OCI-LY7 (cell line): ENCODE measurements around the gene RNF130. TPM values are rescaled to one million over a fixed set of nuclear protein-coding genes. Genes with fewer than 3 reads are reported as not detected.

ENCODE experiments used
- BruUV-seq: library from RNA; stranded (reverse); fragments of 400-500 nt; replicated peaks from 2 replicates; lab custom pipeline; 2021; lab: Mats Ljungman, UMichigan
- CTCF ChIA-PET: fragments of 300-600 bp; sonication (Branson Sonifier 250); formaldehyde crosslinking; loops from one replicate; lab custom pipeline; 2022; ENCODE audit warnings: antibody characterized with exemption; ENCODE audit not compliant: unreplicated experiment; lab: Charles Lee
- POLR2A ChIA-PET: fragments of 300-600 bp; sonication (Branson Sonifier 250); formaldehyde crosslinking; loops from one replicate; lab custom pipeline; 2022; ENCODE audit warnings: antibody characterized with exemption; lab: Charles Lee
- DNase-seq: peaks from one replicate; pipeline ENCODE4 v3.0.0-alpha.2; 2015; ENCODE audit warnings: low spot score
- H2AFZ ChIP-seq: fragments of 200-600 bp; sonication (generic), shearing (Covaris generic); 2 replicates; pipeline ENCODE4 v1.6.1; 2014; ENCODE audit warnings: mild to moderate bottlenecking, antibody characterized with exemption, low read length, moderate library complexity
- H3K27ac ChIP-seq: fragments of 200-600 bp; sonication (generic); 2 replicates; pipeline ENCODE4 v1.5.1; 2014; ENCODE audit warnings: mixed run types, low read depth, mild to moderate bottlenecking, moderate library complexity, low read length, inconsistent platforms; ENCODE audit not compliant: poor library complexity, severe bottlenecking
- H3K36me3 ChIP-seq: fragments of 200-600 bp; sonication (generic); 2 replicates; pipeline ENCODE4 v1.6.1; 2014; ENCODE audit warnings: mild to moderate bottlenecking, antibody characterized with exemption, low read length, moderate library complexity, mixed read lengths; ENCODE audit not compliant: insufficient read depth
- H3K4me1 ChIP-seq: fragments of 200-600 bp; sonication (generic); 2 replicates; pipeline ENCODE4 v1.5.1; 2014; ENCODE audit warnings: mild to moderate bottlenecking, low read length; ENCODE audit not compliant: insufficient read depth, poor library complexity, severe bottlenecking
- H3K4me2 ChIP-seq: fragments of 200-600 bp; sonication (generic); 2 replicates; pipeline ENCODE4 v1.6.1; 2014; ENCODE audit warnings: mild to moderate bottlenecking, low read length
- H3K4me3 ChIP-seq: fragments of 200-600 bp; sonication (generic); 2 replicates; pipeline ENCODE4 v1.5.1; 2014; ENCODE audit warnings: mild to moderate bottlenecking, low read depth, low read length; ENCODE audit not compliant: poor library complexity, severe bottlenecking
- H3K79me2 ChIP-seq: fragments of 200-600 bp; sonication (generic); 2 replicates; pipeline ENCODE4 v1.6.1; 2016; ENCODE audit warnings: low read depth, mild to moderate bottlenecking, low read length, moderate library complexity, mixed read lengths; ENCODE audit not compliant: insufficient read depth
- H3K9me2 ChIP-seq: fragments of 200-600 bp; sonication (generic); 2 replicates; pipeline ENCODE4 v1.6.1; 2016; ENCODE audit warnings: mild to moderate bottlenecking, low read length, mixed read lengths; ENCODE audit not compliant: insufficient read depth
- H3K9me3 ChIP-seq: fragments of 200-600 bp; sonication (generic); 2 replicates; pipeline ENCODE4 v1.6.1; 2014; ENCODE audit warnings: mild to moderate bottlenecking, mixed run types, low read length, mixed read lengths
- H4K20me1 ChIP-seq: fragments of 200-600 bp; sonication (generic); 2 replicates; pipeline ENCODE4 v1.6.1; 2014; ENCODE audit warnings: mild to moderate bottlenecking, antibody characterized with exemption, low read length, moderate library complexity, mixed read lengths; ENCODE audit not compliant: insufficient read depth
- CTCF ChIP-seq: fragments of 200-600 bp; sonication (generic); conservative IDR thresholded peaks from 2 replicates; pipeline ENCODE4 v1.5.1; 2014; ENCODE audit warnings: mild to moderate bottlenecking, antibody characterized with exemption, low read length, moderate library complexity, mixed read lengths
- EZH2phosphoT487 ChIP-seq: fragments of 200-600 bp; sonication (generic); IDR thresholded peaks from 2 replicates; pipeline ENCODE4 v1.6.1; 2018; ENCODE audit warnings: low read depth, borderline replicate concordance, mild to moderate bottlenecking, mixed run types, antibody characterized with exemption, low read length, moderate library complexity, mixed read lengths
- intact Hi-C: fragments of 100-400 bp; cut with micrococcal nuclease; formaldehyde crosslinking; loops from one replicate; pipeline ENCODE4 v1.10.0; 2022; ENCODE audit not compliant: unreplicated experiment
- total RNA-seq, 2 experiments: library from RNA; depleted of rRNA in 1 of 2; stranded (reverse); fragments of >200 nt in 1 of 2; shearing (Covaris generic) in 1 of 2; gene quantifications; 2 replicates each; pipeline ENCODE4 v1.2.3, GENCODE V29; 2014 to 2022

RNF130 gene
- total RNA-seq, 2 experiments from 2014 or later, result 0.16 TPM; not detected in 1

- Histone ChIP-seq H3K9me3 (no peaks in the 10 kb centered on the region), H3K27ac (no peak overlapping the region), H3K79me2 (no peaks in the 10 kb centered on the region), H3K4me2 (no peak overlapping the region), H2AFZ (no peak overlapping the region), H4K20me1 (no peaks in the 10 kb centered on the region), H3K4me3 (no peak overlapping the region), H3K36me3 (no peaks in the 10 kb centered on the region), H3K4me1 (no peaks in the 10 kb centered on the region), H3K9me2 (no peaks in the 10 kb centered on the region)
- BruUV-seq, result no TSS peak
- ChIA-PET POLR2A (interaction anchor here (0.6 kb wide), 1 partner anchor 24 kb away, joined by 3 read pairs; no protein-coding TSS in a partner anchor), CTCF (no interaction called here)
- intact Hi-C loops, result no loop called here
- DNase-seq, result no peak
- TF ChIP-seq EZH2phosphoT487, result no peak
- TF ChIP-seq CTCF, result no peak
Measured at GRCh38 chr5:180046656-180047055, 24.9 kb downstream of the RNF130 start.

DNA sequence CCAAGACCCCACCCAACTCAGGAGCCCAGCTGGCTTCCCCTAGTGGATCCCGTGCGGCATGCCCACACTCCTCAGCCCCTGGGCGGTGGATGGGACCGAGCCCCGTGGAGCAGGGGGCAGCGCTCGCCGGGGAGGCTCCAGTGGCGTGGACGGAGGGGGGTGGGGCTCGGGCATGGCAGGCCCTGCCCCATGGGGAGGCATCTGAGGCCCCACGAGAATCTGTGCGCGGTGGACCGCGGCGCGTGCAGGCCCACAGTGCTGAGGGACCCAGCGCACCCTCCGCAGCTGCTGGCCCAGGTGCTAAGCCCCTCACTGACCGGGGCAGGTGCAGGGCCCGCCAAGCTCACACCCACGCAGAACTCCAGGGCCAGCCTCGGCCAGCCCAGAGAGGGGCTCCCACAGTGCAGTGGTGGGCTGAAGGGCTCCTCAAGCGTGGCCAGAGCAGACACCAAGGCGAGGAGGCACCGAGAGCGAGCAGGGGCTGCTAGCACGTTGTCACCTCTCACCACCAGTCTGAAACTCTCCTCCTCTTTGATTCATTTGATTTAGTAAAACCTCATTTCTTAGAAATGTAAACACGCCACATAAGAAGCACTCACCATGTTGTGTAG is 25.6 kb downstream of the RNF130 start:
- TF ChIP-seq EZH2phosphoT487 (no peak), CTCF (no peak)
- Histone ChIP-seq H3K9me2 (no peaks in the 10 kb centered on the region), H3K4me3 (no peak overlapping the region), H3K4me2 (no peak overlapping the region), H2AFZ (no peak overlapping the region), H4K20me1 (no peaks in the 10 kb centered on the region), H3K4me1 (no peaks in the 10 kb centered on the region), H3K79me2 (no peaks in the 10 kb centered on the region), H3K9me3 (no peaks in the 10 kb centered on the region), H3K27ac (no peak overlapping the region), H3K36me3 (no peaks in the 10 kb centered on the region)
- no TSS peak for BruUV-seq
- intact Hi-C loops, result no loop called here
- ChIA-PET CTCF (no interaction called here), POLR2A (no interaction called here)
- no peak for DNase-seq

DNA sequence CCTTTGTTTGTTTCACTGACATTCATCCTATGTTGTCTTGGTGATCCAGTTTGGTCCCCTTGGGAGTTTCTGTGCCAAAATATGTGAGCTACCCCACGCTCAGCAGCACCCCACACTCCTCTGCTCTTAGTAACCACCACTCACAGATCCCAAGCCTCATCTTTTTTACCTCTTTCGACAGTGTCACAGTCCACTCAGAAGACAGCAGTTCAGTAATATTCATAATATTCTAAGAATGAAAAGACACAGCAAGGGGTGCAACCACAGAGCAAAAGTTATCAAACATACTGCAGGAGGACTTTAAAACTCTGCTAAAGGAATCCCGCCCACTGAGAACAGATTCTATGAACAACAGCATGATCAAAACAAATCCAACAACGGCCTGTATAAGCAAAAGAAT is 28.2 kb downstream of the RNF130 start:
- no peaks in the 10 kb centered on the region for H3K36me3 ChIP-seq
- no peak overlapping the region for H3K27ac ChIP-seq
- H3K4me1 ChIP-seq, result no peaks in the 10 kb centered on the region
- H3K9me3 ChIP-seq, result no peaks in the 10 kb centered on the region
- no TSS peak for BruUV-seq
- TF ChIP-seq CTCF, result no peak
- intact Hi-C loops, result no loop called here
- ChIA-PET CTCF (no interaction called here), POLR2A (no interaction called here)
- H4K20me1 ChIP-seq, result no peaks in the 10 kb centered on the region
- no peaks in the 10 kb centered on the region for H3K9me2 ChIP-seq
- no peak for DNase-seq
- no peak overlapping the region for H3K4me2 ChIP-seq
- no peaks in the 10 kb centered on the region for H3K79me2 ChIP-seq
- no peak overlapping the region for H2AFZ ChIP-seq
- H3K4me3 ChIP-seq, result no peak overlapping the region
